WTC11 (cell line): ENCODE results near the gene CDCA5.

Experiments used
- CREM ChIP-seq: sonication (generic); formaldehyde crosslinking; IDR thresholded peaks from 2 replicates; pipeline ENCODE4 v1.8.1; 2022; ENCODE audit warnings: mild to moderate bottlenecking, missing genetic modification reagents, moderate library complexity
- ELF4 ChIP-seq: sonication (generic); formaldehyde crosslinking; IDR thresholded peaks from 2 replicates; pipeline ENCODE4 v1.8.1; 2022; ENCODE audit warnings: low read depth, mild to moderate bottlenecking, moderate library complexity, missing genetic modification reagents
- ESRRA ChIP-seq: sonication (generic); formaldehyde crosslinking; IDR thresholded peaks from 2 replicates; pipeline ENCODE4 v1.8.1; 2022; ENCODE audit warnings: mild to moderate bottlenecking, missing genetic modification reagents, borderline replicate concordance
- FOXJ3 ChIP-seq: sonication (generic); formaldehyde crosslinking; IDR thresholded peaks from 2 replicates; pipeline ENCODE4 v1.9.0; 2021; ENCODE audit warnings: missing genetic modification reagents, mild to moderate bottlenecking, borderline replicate concordance
- RELA ChIP-seq: sonication (generic); formaldehyde crosslinking; IDR thresholded peaks from 2 replicates; pipeline ENCODE4 v1.8.1; 2022; ENCODE audit warnings: missing genetic modification reagents, mild to moderate bottlenecking, borderline replicate concordance
- ZNF263 ChIP-seq: sonication (generic); formaldehyde crosslinking; IDR thresholded peaks from 2 replicates; pipeline ENCODE4 v1.8.1; 2022; ENCODE audit warnings: low read depth, mild to moderate bottlenecking, moderate library complexity, missing genetic modification reagents
- TF ChIP-seq, protein P1 (sequence below): fragments of 200-600 bp; IDR thresholded peaks from 2 replicates; pipeline ENCODE4 v1.8.0; 2022; ENCODE audit warnings: antibody characterized with exemption
- TF ChIP-seq, protein P2 (sequence below): sonication (generic); formaldehyde crosslinking; IDR thresholded peaks from 2 replicates; pipeline ENCODE4 v1.8.1; 2023; ENCODE audit warnings: mild to moderate bottlenecking, moderate library complexity, missing genetic modification reagents
- TF ChIP-seq, protein P3 (sequence below): sonication (generic); formaldehyde crosslinking; IDR thresholded peaks from 2 replicates; pipeline ENCODE4 v1.8.1; 2022; ENCODE audit warnings: mild to moderate bottlenecking, moderate library complexity, missing genetic modification reagents

DNA sequence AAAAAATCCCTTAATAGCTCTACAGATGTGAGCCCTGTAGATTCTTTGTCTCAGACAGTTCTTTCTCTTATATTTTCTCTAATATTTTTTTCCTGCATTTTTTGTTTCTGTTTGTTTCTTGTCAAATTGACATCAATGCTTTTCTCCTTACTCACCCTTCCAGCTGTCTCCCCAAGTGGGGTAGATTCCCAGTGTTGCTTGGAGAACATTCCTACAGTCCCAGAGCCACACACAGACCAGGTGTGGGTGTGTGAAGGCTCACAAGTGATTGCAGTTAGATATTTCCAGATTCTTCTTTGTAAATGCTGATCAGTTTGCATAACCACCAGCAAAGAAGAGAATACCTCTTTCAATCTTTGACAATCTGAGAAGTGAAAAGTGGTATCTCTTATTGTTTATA, 19.6 kb upstream of the CDCA5 start:
- TF ChIP-seq ESRRA (CRISPR knock-in tag) (no peak), RELA (CRISPR knock-in tag) (no peak), ZNF263 (CRISPR knock-in tag) (no peak), CREM (CRISPR knock-in tag) (no peak), ELF4 (CRISPR knock-in tag) (no peak), FOXJ3 (CRISPR knock-in tag) (no peak)
- TF ChIP-seq, protein P1, sequence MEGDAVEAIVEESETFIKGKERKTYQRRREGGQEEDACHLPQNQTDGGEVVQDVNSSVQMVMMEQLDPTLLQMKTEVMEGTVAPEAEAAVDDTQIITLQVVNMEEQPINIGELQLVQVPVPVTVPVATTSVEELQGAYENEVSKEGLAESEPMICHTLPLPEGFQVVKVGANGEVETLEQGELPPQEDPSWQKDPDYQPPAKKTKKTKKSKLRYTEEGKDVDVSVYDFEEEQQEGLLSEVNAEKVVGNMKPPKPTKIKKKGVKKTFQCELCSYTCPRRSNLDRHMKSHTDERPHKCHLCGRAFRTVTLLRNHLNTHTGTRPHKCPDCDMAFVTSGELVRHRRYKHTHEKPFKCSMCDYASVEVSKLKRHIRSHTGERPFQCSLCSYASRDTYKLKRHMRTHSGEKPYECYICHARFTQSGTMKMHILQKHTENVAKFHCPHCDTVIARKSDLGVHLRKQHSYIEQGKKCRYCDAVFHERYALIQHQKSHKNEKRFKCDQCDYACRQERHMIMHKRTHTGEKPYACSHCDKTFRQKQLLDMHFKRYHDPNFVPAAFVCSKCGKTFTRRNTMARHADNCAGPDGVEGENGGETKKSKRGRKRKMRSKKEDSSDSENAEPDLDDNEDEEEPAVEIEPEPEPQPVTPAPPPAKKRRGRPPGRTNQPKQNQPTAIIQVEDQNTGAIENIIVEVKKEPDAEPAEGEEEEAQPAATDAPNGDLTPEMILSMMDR, result no peak
- TF ChIP-seq, protein P2, sequence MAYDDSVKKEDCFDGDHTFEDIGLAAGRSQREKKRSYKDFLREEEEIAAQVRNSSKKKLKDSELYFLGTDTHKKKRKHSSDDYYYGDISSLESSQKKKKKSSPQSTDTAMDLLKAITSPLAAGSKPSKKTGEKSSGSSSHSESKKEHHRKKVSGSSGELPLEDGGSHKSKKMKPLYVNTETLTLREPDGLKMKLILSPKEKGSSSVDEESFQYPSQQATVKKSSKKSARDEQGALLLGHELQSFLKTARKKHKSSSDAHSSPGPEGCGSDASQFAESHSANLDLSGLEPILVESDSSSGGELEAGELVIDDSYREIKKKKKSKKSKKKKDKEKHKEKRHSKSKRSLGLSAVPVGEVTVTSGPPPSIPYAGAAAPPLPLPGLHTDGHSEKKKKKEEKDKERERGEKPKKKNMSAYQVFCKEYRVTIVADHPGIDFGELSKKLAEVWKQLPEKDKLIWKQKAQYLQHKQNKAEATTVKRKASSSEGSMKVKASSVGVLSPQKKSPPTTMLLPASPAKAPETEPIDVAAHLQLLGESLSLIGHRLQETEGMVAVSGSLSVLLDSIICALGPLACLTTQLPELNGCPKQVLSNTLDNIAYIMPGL (CRISPR knock-in tag), result no peak
- TF ChIP-seq, protein P3, sequence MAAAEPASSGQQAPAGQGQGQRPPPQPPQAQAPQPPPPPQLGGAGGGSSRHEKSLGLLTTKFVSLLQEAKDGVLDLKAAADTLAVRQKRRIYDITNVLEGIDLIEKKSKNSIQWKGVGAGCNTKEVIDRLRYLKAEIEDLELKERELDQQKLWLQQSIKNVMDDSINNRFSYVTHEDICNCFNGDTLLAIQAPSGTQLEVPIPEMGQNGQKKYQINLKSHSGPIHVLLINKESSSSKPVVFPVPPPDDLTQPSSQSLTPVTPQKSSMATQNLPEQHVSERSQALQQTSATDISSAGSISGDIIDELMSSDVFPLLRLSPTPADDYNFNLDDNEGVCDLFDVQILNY (CRISPR knock-in tag), result no peak
